ENCODE data around the gene HJV.

The HJV gene

DNA sequence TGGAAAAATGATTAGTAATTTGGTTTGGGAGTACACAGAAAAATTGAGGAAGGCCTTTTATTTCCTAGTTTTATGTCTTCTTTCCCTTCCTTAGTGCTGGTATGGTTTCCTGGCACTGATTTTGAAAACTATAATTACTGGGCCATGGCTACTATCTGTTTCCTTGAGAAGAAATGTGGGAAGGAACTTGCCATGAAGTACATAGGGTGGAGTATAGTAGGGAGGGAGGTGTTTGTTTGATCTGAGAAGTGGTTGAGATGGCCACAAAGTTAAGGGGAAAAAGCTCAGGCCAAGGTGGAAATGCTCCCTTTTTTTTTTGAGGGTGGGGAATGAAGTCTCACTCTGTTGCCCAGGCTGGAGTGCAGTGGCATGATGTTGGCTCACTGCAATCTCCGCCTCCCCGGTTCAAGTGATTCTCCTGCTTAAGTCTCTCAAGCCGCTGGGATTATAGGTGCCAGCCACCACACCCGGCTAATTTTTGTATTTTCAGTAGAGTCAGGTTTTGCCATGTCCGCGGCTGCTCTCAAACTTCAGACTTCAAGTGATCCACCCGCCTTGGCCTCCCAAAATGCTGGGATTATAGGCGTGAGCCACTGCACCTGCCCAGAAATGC is 11.3 kb downstream of the HJV start:
- Histone ChIP-seq H3K9ac (ENCODE audit: low read depth, low read length) (no peak overlapping the region), H3K9me3 (ENCODE audit: control insufficient read depth, insufficient read depth, low read length) (no peaks in the 10 kb centered on the region), H3K4me1 (ENCODE audit: insufficient read depth, low read length) (no peaks in the 10 kb centered on the region), H3K36me3 (ENCODE audit: insufficient read depth, low read length) (no peaks in the 10 kb centered on the region)

- Histone ChIP-seq H3K9me3 (ENCODE audit: control insufficient read depth, insufficient read depth, low read length) (no peaks in the 10 kb centered on the region), H3K36me3 (ENCODE audit: insufficient read depth, low read length) (no peaks in the 10 kb centered on the region), H3K9ac (ENCODE audit: low read depth, low read length) (no peak overlapping the region), H3K4me1 (ENCODE audit: insufficient read depth, low read length) (no peaks in the 10 kb centered on the region)
Measured at GRCh38 chr1:146007489-146008133, 13.9 kb downstream of the HJV start.

- Histone ChIP-seq H3K4me1 (ENCODE audit: insufficient read depth, low read length) (peaks cover 22% of the 10 kb centered on the region), H3K9ac (ENCODE audit: low read depth, low read length) (no peak overlapping the region), H3K36me3 (ENCODE audit: insufficient read depth, low read length) (no peaks in the 10 kb centered on the region), H3K9me3 (ENCODE audit: control insufficient read depth, insufficient read depth, low read length) (no peaks in the 10 kb centered on the region)
Measured at GRCh38 chr1:146001709-146002108, 19.8 kb downstream of the HJV start.

GRCh38 chr1:145999321-146000024 is 22.1 kb downstream of the HJV start:
- Histone ChIP-seq H3K9ac (ENCODE audit: low read depth, low read length) (no peak overlapping the region), H3K4me1 (ENCODE audit: insufficient read depth, low read length) (peaks cover 22% of the 10 kb centered on the region), H3K36me3 (ENCODE audit: insufficient read depth, low read length) (peaks cover 15% of the 10 kb centered on the region), H3K9me3 (ENCODE audit: control insufficient read depth, insufficient read depth, low read length) (no peaks in the 10 kb centered on the region)

GRCh38 chr1:145997718-145998023 is 23.9 kb downstream of the HJV start:
- Histone ChIP-seq H3K4me1 (ENCODE audit: insufficient read depth, low read length) (peaks cover 28% of the 10 kb centered on the region), H3K9ac (ENCODE audit: low read depth, low read length) (peak overlapping the region; percentile 99; the same call in 1 of the 2 replicates)

DNA sequence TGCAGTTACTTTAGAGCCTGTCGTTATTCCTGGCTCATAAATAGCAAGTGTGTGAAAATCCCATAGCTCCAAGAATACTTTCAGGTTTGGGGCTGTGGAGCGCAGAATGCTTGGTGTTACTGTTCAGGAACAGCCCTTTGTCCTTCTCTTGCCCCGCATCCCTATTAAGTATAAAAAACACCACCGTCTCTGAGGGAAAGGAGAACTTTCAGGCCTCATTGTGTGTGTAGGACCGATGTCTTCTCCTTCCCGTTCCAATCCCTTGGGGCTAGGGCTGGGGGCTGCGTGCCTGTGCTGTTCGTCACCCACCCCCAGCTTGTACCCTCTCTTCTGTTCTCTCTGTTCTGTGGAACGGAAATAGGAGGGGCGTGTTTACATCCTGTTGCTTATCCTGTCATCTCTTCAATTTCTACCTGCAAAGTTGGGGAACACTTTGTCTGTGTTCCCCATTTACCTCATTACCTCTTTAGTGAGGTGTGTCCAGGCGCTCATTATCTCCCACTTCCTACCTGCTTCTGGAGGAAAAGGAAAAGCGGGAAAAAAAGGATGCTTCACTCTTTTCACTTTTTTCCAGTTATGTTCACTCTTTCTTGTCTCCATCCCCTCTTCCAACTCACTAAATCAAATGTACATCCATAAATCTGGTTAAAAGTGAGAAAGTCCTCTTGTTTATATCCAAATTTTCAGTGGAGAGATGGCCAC is 24.4 kb downstream of the HJV start:
- peak overlapping the region; percentile 99 for H3K9ac ChIP-seq (ENCODE audit: low read depth, low read length)
- H3K9me3 ChIP-seq (ENCODE audit: control insufficient read depth, insufficient read depth, low read length) = no peaks in the 10 kb centered on the region
- H3K4me1 ChIP-seq (ENCODE audit: insufficient read depth, low read length) = peaks cover 28% of the 10 kb centered on the region
- H3K36me3 ChIP-seq (ENCODE audit: insufficient read depth, low read length) = peaks cover 38% of the 10 kb centered on the region

More at GRCh38 chr1:145997718-145998023, 23.9 kb downstream of the HJV start:
- Histone ChIP-seq H3K36me3 (ENCODE audit: insufficient read depth, low read length) (peaks cover 33% of the 10 kb centered on the region), H3K9me3 (ENCODE audit: control insufficient read depth, insufficient read depth, low read length) (no peaks in the 10 kb centered on the region)

- H3K4me1 ChIP-seq (ENCODE audit: insufficient read depth, low read length) = peaks cover 28% of the 10 kb centered on the region
- H3K36me3 ChIP-seq (ENCODE audit: insufficient read depth, low read length) = peaks cover 40% of the 10 kb centered on the region
- no peaks in the 10 kb centered on the region for H3K9me3 ChIP-seq (ENCODE audit: control insufficient read depth, insufficient read depth, low read length)
- H3K9ac ChIP-seq (ENCODE audit: low read depth, low read length) = peak within 1 kb of the TSS; percentile 99
Measured at GRCh38 chr1:145996433-145997015, 25.0 kb downstream of the HJV start, which contains the start of gene TXNIP. Gene TXNIP, minus strand, starts transcription at chr1:145996579. Its CDS starts 313 bp downstream, at chr1:145996266.

- Histone ChIP-seq H3K9me3 (ENCODE audit: control insufficient read depth, insufficient read depth, low read length) (no peaks in the 10 kb centered on the region), H3K4me1 (ENCODE audit: insufficient read depth, low read length) (peaks cover 28% of the 10 kb centered on the region), H3K36me3 (ENCODE audit: insufficient read depth, low read length) (peaks cover 40% of the 10 kb centered on the region), H3K9ac (ENCODE audit: low read depth, low read length) (peak overlapping the region; percentile 99)
Measured at GRCh38 chr1:145995964-145996432, 25.5 kb downstream of the HJV start.

DNA sequence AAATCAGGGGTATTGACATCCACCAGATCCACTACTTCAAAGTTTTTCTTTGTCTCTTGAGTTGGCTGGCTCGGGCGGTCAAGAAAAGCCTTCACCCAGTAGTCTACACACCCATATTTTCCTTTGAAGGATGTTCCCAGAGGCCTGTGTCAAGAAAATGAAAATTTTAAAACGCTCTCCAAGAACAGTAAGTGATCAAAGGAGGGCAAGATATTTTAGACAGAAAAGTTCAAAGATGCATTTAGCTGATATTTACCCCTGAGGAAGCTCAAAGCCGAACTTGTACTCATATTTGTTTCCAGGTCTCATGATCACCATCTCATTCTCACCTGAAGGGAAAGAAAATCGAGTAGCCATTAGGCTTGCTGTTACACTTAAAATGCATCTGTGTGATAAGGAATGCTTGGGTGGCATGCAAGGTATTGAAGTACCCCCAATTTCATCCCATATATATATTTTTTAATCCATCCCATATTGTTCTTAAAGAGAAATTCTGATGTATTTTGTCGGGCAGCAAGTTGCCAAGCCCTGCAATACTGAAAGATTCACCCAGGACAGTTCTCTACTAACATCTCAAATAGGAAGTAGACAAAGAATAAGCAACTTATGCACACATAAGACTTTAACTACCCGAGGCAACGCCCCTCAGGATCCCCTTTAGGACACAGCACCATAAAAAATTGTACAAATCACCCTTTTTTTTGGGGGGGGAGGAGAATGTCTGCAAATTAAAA is 26.2 kb downstream of the HJV start:
- H3K9me3 ChIP-seq (ENCODE audit: control insufficient read depth, insufficient read depth, low read length) = no peaks in the 10 kb centered on the region
- peaks cover 40% of the 10 kb centered on the region for H3K36me3 ChIP-seq (ENCODE audit: insufficient read depth, low read length)
- peaks cover 32% of the 10 kb centered on the region for H3K4me1 ChIP-seq (ENCODE audit: insufficient read depth, low read length)
- H3K9ac ChIP-seq (ENCODE audit: low read depth, low read length) = peak overlapping the region; percentile 99

DNA sequence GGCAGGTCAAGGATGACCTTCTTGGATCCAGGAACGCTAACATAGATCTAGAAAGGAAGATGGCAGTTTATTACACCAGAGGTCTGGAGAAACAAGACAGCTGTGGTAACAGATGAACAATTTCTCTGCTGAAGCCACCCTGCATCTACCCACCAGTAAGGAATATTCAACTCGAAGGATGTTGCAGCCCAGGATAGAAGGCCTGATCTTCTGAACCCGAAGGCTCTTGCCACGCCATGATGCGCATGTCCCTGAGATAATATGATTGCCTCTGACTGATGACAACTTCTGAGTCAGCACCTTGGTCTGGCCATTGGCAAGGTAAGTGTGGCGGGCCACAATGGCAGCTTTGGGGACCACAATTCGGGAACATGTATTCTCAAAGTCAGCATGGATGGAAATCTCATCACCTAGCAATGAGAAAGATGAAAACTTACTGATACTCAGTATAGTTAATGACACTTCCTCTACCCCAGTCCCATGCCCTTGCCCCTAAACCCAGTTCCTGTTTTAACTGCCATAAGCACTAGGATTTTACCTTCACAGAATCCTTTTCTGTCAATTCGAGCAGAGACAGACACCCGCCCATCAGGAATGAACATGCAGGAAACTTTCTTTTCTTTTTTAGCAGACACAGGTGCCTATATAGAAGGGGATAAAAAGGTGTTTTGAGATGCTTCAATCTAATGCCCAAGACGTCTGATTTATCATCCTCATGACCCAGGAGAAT is 27.0 kb downstream of the HJV start:
- Histone ChIP-seq H3K9ac (ENCODE audit: low read depth, low read length) (peak overlapping the region; percentile 99; the same call in 1 of the 2 replicates), H3K36me3 (ENCODE audit: insufficient read depth, low read length) (peaks cover 40% of the 10 kb centered on the region), H3K4me1 (ENCODE audit: insufficient read depth, low read length) (peaks cover 29% of the 10 kb centered on the region), H3K9me3 (ENCODE audit: control insufficient read depth, insufficient read depth, low read length) (no peaks in the 10 kb centered on the region)

DNA sequence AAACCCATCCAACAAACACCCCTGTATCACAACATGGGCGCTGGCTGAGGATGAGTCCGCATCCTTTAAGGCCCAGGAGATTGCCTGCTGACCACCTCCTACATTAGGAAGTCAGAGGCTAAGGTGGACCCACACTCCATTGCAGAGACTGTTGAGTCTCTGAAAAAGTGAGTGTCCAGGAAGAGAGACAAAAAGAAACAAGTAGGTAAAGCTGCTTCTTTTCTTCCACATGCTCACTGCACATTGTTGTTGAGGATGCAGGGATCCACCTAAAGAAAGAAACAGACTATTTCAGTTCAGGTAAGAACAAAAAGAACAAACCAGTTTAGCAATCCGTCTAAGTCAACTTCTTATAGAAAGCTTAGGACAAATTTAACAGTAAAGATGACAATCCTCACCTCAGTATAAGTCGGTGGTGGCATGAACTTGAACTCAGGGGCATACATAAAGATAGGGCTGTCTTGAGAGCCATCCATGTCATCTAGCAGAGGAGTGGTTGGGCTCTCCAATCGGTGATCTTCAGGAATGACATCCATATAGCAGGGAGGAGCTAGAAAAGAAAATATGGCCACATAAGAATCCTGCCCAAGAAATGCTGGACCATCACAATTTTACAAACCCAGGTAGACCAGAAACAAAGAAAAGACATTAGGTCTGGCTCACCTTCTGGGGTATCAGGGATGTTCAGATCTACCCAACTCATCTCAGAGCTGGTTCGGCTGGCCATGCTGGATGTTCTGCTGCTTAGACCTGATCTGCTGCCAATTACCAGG is 27.7 kb downstream of the HJV start:
- Histone ChIP-seq H3K36me3 (ENCODE audit: insufficient read depth, low read length) (peaks cover 40% of the 10 kb centered on the region), H3K9me3 (ENCODE audit: control insufficient read depth, insufficient read depth, low read length) (no peaks in the 10 kb centered on the region), H3K4me1 (ENCODE audit: insufficient read depth, low read length) (peaks cover 25% of the 10 kb centered on the region), H3K9ac (ENCODE audit: low read depth, low read length) (peak overlapping the region; percentile 99; the same call in 1 of the 2 replicates)

- H3K4me1 ChIP-seq (ENCODE audit: insufficient read depth, low read length) = peaks cover 21% of the 10 kb centered on the region
- peaks cover 40% of the 10 kb centered on the region for H3K36me3 ChIP-seq (ENCODE audit: insufficient read depth, low read length)
- no peaks in the 10 kb centered on the region for H3K9me3 ChIP-seq (ENCODE audit: control insufficient read depth, insufficient read depth, low read length)
- H3K9ac ChIP-seq (ENCODE audit: low read depth, low read length) = peak overlapping the region; percentile 99; the same call in 1 of the 2 replicates
Measured at GRCh38 chr1:145992958-145993617, 28.4 kb downstream of the HJV start.

Data from ES-I3 (cell line).